GM19043 (cell line): ENCODE measurements around the gene LAMP1.
"Not testable (repeated sequence)": the region's sequence is repeated elsewhere in the genome, so short reads cannot be mapped to it uniquely, and the experiment has no call there.

Experiments used
- ATAC-seq: cut with Tn5 transposase; IDR thresholded peaks from one replicate; pipeline ENCODE4 v1.9.1; 2021; ENCODE audit warnings: low read depth; ENCODE audit not compliant: unreplicated experiment

Gene LAMP1, protein sequence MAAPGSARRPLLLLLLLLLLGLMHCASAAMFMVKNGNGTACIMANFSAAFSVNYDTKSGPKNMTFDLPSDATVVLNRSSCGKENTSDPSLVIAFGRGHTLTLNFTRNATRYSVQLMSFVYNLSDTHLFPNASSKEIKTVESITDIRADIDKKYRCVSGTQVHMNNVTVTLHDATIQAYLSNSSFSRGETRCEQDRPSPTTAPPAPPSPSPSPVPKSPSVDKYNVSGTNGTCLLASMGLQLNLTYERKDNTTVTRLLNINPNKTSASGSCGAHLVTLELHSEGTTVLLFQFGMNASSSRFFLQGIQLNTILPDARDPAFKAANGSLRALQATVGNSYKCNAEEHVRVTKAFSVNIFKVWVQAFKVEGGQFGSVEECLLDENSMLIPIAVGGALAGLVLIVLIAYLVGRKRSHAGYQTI

DNA sequence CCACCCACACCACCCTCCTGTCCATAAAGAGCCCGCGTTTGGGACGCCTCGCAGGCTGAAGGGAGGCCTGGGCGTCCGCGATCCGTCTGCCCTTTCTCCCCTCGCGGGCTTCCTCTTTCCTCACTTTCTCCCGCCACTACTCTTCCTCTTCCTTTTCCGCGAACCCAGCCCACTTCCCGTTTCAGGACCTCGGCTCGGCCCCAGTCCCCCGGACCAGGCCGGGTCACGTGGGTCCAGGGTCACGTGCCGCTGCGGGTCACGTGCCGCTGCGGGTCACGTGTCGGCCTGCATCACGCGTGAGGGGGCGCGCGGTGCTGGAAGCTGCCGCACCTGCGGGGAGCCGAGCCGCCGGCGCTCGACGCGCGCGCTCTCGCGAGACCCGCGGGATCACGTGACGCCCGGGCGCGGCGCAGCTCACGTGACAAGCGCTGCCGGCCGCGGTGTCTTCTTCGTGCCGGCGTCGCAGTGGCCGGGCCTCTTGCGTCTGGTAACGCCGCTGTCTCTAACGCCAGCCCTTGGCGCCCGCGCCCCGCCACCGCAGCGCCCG is at the start of gene LAMP1:
Gene LAMP1, plus strand, starts transcription at position 417 of the 547 bp plus-strand sequence. CDS start 196 bp downstream, outside the sequence.
- ATAC-seq = peak; percentile 75

DNA sequence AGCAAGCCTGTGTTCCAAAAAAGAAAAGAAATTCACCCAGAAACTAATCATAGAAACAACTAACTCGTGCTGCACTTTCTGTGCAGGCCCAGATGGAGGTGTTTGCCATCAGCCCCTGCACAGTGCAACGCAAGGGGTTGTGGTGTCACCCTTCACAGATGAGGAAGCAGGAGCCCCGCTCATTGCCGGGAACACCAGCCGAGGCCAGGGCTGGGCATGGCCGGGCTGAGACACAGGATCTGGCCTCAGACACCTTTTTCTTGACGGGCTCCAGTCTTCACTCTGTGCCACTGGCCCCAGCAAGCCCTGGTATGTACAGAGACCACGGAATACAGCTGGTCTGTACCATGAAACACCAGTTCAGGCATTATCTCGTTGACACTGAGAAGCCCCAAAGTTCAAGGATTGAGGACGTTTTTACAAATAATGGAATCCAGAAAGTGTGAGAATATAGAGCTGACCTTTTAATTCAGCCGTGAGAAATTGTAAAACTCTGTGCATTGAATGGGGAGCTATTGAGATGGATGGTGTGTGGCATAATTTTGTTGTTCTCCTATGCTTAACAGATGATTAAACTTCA is 44.4 kb upstream of the LAMP1 start:
- no peak for ATAC-seq

DNA sequence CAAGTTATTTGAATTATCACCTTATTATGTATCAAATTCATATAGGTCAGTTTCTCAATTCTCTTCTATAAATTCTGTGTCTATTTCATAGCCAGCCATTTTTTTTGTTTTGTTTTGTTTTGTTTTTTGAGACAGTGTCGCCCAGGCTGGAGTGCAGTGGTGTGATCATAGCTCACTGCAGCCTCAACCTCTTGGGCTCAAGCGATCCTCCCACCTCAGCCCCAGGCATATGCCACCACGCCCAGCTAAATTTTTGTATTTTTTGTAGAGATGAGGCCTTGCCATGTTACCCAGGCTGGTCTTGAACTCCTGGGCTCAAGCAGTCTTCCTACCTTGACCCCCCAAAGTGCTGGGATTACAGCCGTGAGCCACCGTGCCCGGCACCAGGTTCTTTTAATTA is 39.1 kb upstream of the LAMP1 start:
- not testable (repeated sequence) for ATAC-seq

DNA sequence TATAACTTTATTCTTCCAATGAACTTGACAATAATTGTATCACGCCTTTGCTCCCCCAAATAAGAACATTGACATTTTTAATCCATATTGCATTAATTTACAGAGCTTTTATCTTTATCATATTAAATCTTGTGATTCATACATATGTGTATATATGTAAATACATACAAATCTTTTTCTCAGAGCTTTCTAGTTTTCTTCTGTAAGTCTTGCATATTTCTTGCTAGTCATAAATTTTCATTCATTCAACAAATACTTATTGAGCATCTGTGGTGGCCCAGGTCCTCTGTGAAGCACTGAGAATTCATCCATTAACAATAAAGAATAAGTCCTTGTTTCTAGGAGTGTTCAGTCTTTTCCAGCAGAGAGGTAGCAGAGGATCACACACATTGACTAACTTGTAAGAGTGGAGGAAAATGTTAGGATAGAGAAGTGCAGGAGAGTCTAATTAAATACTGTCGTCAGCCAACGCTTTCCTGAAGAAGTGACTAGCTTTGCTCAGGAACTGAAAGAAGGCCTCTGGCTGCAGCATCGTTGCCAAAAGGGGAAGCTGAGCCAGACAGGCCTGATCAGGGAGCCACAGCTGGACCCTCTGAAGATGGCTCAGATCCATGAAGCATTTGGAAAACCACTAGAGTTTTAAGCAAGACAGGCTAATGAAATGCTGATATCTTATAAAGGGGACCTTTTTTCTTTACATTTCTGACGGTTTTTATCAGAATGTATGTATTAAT is 38.6 kb upstream of the LAMP1 start:
- ATAC-seq = no peak

DNA sequence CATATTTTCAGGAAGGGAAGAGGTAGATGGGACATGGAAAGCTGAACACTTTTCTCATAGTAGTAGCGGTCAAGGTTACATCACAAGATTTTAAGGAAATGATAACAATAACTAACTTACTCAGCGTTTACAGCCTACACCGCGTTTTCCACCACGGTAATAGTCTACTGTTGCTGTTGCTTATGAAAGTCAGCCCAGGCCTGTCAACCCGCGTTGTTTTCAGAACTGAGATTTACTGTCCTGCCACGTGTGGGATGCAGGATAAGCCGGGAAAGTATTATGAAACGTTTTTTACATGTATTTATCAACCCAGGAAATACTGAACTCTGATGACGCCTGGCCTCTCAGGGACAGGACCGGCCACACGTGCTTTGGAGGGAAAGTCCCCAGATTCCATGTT is 36.0 kb upstream of the LAMP1 start:
- no peak for ATAC-seq

DNA sequence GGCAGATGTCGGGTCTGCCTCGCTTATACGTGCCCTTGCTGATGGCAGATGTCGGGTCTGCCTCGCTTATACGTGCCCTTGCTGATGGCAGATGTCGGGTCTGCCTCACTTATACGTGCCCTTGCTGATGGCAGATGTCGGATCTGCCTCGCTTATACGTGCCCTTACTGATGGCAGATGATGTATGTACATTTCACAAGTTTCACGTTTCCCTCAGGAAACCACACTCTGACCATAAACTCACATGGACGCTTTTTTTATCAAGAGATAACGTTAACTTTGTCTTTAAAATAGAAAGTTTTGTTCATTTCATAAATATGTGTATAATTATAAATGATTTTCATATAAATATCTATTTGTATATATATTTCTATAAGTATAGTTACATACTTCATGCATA is 34.0 kb upstream of the LAMP1 start:
- ATAC-seq = not testable (repeated sequence)

DNA sequence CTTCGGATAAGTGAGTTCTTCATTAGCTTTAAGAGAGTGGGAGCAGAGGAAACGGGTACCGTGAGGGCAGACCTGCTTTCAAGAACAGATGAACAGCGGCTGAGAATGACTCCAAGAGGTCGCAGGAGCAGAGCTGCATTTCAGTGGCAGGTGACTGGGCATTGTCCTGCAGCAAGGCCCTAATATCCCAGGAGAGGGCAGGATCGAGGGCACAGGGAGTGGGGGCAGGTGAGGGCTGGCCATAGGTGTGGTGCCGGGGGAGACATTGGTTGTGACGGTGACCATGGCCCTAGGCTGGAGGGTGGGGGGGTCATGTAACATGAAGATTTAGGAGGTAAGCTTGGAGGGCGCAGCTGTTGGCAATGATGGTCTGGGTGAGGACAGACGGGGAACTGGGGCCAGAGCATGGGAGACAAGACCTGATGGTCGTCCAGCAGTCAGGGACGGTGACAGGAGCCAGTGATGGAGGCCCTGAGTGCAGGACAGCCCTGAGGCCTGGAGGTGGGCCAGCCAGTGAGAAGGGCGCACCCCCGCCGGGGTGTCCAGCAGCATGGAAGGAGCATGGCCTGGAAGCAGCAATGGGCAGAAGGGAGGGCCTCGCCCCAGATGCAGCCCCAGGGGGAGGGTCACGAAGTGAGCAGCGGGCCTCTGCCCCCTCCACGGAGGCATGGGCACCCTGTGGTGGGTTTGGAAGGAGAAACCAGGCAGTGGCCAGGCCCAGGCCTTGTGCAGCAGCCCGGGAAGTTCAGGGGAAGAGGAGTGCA is 29.2 kb upstream of the LAMP1 start:
- no peak for ATAC-seq

DNA sequence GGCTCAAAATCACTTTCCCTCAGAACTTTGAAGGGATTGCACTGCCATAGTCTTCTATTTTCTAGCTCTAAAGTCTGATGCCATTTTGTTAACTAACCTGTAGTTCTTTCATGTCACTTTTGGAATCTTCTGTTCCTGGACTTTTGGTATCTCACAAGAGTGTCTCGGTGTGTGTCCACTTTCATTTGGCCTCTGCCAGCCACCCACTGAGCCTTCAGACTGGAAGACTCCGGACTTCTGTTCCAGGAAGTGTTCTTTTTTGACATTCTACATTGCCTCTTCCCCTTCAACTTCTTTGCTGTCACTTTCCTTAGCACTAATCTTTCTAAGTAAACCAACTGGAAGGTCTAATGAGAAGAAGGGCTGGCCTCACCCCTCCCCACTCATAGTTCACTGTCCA is 25.0 kb upstream of the LAMP1 start:
- ATAC-seq = no peak

DNA sequence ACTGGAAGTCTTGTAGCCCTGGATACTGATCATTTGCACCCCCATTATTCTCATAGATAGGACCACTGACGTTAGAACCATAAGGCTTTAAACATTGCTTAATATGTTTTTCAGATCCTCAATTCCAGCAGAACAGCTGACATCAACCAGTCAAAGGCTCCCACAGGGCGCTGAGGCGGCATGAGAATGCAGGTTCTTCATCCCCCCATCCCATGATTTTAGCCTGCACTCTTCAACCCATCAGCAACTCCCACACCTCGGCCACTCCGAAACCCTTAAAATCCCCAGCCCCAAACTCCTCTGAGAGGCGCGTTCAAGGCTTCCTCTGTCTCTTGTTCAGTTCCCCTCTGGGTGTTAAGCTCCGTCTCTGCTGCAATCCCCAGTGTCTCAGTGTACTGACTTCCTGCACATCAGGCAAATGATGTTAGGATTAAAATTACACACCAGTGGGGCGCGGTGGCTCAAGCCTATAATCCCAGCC is 24.3 kb upstream of the LAMP1 start:
- no peak for ATAC-seq

DNA sequence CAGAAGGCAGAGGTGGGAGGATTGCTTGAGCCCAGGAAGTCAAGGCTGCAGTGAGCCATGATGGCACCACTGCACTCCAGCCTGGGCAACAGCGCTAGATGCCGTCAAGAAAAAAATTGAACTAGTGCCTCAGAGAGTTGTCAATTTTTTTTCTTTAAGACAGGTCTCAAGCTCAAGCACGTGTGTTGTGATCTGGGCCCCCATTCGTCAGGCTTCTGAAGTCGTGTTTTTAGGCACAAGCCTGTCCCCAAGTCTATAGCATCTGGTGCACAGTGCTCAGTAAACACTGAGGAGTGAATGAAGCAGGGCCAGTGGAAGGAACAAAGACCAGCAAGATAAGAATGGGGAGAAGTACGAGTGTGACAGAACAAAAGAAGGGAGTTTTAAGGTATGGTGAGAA is 23.7 kb upstream of the LAMP1 start:
- no peak for ATAC-seq

DNA sequence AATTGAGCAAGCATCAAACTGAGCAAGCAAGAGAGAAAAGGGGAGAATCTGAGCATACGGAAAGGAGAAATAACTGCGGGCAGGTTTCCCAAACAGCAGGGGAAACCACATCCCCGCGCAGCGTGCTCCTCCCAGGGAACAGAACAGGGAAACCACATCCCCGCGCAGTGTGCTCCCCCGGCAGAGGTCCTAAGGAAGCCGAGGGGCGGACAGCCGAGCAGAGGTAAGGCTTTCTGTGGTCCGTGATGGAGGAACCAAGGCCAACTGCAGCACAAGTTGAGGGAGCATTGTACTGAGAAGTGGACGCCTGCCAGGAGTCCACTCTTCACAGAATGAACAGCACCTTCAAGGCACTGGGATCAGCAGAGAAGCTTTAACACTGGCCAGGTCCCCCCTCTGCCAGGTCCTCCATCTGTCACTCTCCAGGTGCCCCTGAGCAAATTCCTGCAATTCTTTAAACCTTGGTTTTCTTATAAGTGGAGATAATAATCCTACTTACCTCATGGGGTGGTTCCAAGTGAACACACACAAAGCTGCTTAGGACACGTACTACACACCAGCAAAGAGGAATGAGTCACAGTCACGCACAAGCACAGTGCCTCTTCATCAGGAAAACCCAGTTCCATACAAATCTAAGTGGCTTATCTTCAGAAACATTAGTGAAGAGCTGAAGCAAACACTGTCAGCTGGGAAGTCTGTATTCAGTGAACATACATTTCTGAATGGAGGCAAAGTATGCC is 23.0 kb upstream of the LAMP1 start:
- no peak for ATAC-seq

DNA sequence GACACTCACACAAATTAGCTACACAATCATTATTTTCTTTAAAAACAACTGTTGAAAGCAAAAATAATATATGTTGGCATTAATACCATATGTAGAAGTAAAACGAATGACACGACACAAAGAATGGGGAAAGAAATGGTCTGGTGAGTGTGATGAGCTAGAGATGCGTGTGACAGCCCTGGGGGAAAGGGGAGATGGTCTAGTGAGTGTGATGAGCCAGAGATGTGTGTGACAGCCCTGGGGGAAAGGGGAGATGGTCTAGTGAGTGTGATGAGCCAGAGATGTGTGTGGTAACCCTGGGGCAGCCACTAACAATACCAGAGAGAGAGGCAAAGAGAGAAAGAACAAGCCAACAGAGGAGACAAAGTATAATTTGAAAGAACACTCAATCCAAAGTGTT is 22.3 kb upstream of the LAMP1 start:
- no peak for ATAC-seq

DNA sequence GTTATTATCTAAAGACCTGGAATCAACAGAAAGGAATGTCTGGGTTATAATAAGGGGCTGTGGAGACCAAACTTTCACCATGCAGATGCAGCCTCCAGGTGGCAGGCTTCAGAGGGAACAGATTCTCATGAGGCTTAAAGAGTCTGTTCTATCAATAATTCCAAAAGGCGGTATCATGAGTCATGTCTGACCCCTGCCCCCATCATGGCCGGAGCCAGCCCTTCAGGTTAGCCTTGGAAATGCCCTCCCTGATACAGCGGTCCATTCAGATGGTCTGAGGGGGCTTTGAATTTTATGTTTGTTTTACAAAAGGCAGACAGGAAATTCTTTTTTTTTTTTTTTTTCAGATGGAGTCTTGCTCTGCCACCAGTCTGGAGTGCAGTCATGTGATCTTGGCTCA is 21.7 kb upstream of the LAMP1 start:
- no peak for ATAC-seq

DNA sequence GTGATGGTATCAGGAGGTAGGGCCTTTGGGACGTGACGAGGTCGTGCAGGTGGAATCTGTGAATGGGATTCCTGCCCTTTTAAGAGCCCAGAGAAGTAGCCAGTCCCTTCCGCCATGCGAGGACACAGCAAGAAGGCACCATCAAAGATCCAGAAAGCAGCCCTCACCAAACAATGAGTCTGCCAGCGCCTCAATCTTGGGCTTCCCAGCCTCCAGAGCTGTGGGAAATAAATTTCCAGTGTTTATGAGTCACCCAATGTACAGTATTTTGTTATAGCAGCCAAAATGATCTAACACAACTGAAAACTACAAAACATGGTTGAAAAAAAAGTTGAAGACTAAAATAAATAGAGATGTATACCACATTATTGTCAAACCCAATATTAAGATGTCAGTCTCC is 16.9 kb upstream of the LAMP1 start:
- ATAC-seq = no peak

DNA sequence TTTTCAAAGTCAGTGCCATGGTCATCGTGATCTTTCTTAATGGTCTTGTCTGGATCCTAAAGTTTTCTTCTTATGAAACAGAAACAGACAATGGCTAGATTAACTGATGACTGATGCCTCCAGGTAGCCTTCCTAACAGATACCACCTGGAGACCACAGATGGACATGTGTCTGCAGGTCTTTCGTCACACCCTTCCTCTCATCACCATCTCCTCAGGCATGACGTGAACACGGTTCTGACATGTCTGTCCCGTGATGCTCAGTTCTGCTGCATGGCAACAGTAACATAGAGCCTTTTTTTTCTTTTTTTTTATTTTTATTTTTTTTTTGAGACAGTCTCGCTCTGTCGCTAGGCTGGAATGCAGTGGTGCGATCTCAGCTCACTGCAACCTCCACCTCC is 13.1 kb upstream of the LAMP1 start:
- no peak for ATAC-seq

DNA sequence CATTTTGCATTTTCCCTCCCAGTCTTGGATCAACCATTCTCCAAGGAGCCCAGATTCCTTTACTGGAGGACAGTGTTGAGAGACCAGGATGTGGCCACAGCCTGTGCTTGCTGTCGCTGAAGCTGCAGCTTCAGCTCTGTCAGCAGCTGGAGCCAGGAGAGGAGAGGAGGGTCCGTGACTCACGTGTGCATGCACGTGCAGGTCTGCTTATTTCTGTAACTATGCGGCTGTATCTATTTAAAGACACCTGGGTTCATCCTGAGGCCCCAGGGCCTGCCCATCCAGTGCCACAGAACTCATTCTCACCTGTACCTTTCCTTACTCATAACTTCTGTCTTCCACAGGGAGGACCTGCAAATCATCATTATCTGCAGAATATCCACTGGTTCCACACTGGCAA is 8.2 kb upstream of the LAMP1 start:
- no peak for ATAC-seq

DNA sequence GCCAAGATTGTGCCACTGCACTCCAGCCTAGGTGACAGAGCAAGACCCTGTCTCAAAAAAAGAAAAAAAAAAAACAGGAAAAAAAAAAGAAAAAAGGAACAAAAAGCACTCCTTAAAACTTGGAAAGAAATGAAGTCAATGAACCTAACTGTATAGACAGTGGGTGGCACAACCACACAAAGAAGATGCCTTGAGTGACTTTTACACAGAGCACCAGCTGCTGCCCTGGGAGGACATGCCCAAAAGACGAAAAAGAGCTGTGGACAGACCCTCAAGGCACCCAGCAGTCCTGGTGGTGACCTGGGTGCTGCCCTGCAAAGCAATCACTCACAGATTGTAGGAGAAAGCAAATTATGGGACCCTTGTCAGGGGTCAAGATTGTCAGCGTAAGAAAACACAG is 5.9 kb upstream of the LAMP1 start:
- ATAC-seq = no peak

DNA sequence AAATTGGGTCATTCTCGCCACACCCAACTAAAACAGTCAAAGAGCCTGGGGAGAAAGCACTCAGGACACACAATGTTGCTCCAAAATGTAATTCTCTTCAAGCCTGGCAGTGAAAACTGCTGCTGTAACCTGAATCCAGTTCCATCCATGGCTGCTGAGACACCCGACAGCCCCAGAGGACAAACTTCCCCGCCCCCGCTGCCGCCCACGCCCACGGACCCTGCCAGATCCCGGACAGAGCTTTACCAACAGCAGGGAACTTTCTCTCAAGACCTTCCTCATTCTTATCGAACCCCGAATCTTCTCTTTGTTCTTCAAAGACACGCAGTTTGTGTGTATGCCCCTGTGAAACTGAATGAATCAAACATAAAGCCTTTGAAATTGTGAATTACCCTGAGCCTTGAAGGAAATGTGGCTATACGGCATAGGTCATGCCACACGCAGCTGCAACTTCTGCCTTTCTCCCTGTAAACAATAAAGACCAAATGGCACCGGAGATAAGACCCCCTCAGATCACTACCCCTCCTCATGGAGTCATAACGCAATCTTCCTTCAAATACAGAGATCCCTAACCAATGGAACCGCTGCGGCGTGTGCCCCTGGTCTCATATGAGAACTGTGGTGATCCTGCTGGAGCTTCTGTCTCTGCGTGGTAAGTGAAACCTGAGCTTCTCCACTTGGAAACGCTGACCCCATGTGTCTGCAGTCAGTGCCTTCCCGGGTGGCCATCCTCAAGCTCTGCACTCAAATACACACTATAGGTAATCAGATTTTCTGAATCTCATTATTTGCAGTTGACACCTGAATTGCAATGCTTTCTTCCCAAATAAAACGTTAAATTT is 4.8 kb upstream of the LAMP1 start:
- ATAC-seq = no peak

DNA sequence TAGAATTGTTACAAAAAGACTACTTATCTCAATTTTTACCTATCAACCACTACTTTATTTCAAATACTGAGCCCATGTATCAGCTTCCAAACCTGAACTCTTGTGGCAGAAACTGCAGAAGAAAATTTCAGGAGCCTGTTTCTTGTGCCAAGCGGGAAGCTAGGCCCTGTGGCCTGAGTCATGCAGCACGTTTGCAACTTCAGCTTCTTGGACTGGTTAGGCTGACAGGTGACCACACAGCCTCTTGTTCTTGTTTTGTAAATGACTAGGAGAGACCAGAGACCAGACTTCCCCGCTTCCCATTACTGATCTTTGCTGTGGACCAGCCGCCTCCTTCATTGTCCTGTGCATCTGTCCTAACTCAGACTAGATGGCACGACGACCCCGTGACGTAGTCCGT is 3.4 kb upstream of the LAMP1 start:
- no peak for ATAC-seq
